ENCODE results near the gene REEP6.
A peak's percentile ranks its signal among the peaks of the same experiment; 100 is the strongest.
"Not testable (repeated sequence)": the region's sequence is repeated elsewhere in the genome, so short reads cannot be mapped to it uniquely, and the experiment has no call there.

REEP6 gene

DNA sequence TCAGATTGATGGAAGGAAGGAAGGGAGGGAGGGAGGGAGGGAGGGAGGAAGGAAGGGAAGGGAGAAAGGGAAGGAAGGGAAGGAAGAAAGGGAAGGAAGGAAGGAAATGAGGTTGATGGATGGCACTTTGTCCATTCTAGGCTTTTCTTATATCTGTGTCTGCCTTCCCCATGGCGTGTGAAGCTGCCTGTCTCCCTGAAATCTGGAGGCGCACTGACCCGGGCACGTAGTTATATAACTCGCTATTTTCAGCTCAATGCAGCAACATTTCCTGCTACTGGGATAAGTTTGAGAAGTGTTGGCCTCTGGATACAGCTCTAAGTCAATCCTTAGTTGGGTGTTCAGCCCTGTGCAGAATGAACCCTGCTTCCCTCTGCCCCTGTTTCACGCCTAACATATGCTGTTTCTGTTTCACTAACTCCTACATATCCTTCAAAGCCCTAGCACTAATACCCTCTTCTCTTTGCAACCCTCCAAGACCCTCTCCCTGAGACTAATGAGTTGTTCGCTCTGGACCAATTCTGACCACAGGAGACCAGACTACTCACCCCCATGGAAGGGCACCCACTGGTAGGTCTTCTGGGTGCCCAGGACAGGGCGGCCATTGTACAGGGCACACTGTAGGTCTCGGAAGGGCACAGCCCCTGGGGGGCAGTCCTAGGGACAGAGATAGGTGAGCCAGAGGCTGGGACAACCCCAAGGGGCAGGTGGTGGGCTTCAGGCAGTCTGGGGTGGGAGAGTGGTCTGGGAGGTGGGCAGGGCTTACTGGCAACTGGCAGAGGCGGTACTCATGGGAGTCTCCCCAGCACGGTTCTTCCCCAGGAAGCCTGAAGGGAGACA is 18.8 kb downstream of the REEP6 start:
- DNase-seq = no peak

DNA sequence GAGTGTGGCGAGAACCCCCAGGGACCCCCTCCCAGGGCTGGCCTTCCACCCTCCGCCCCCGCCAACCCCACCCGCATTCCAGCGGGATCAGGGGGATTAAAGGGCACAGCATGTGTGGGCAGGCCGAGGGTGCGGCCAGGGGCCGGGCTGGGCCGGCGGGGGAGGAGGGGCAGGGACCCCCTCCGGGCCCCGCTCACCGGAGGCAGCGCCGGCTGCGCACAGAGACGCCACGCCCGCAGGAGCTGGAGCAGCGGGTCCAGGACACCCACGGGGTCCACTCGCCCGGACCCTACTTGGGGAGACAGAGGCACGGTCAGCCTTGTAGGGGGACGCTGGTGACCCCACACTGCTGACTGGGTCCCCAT is 19.4 kb downstream of the REEP6 start:
- no peak for DNase-seq

GRCh38 chr19:1510807-1511206 is 19.8 kb downstream of the REEP6 start:
- no peak for DNase-seq

DNA sequence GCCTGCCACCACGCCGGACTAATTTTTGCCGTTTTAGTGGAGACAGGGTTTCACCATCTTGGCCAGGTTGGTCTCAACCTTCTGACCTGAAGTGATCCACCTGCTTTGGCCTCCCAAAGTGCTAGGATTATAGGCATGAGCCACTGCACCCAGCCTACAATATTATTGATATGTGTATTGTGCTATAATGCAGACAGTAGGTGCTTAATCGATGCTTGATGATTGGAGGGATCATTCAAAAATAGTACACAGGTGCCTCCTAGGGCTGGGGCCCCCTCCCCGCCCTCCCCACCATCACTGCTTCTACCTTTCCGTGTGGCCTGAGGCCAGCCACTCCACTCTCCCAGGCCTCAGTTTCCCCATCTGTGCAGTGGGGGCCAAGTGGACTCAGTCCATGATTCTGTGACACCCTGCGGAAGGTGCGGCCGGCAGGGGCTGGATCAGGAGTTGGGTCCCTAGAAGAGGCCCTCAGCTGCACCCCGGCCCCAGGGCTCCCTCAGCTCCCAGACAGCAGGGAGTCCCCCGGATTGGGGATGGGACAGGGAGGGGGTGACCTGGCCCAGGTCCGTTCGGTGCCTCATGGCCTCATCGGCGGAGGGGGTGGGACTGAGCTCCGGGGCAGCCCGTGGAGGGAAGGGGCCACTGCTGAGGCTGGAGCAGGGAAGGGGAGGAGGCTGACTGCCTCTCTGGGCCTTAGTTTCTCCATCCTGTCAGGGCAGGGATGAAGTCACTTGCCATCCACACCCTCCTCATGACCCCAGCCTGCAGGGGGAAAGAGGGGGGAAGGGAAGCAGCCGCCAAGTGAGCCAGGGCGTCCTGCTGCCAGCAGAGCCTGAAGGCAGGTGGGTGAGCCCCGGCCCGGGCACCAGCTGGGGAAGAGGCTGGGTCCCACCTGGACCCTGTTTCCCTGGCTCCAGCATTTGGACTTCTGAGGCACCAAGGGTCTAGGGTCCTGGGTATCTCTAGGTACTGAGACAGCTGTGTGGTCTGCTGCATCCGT is 20.6 kb downstream of the REEP6 start:
- DNase-seq = no peak

DNA sequence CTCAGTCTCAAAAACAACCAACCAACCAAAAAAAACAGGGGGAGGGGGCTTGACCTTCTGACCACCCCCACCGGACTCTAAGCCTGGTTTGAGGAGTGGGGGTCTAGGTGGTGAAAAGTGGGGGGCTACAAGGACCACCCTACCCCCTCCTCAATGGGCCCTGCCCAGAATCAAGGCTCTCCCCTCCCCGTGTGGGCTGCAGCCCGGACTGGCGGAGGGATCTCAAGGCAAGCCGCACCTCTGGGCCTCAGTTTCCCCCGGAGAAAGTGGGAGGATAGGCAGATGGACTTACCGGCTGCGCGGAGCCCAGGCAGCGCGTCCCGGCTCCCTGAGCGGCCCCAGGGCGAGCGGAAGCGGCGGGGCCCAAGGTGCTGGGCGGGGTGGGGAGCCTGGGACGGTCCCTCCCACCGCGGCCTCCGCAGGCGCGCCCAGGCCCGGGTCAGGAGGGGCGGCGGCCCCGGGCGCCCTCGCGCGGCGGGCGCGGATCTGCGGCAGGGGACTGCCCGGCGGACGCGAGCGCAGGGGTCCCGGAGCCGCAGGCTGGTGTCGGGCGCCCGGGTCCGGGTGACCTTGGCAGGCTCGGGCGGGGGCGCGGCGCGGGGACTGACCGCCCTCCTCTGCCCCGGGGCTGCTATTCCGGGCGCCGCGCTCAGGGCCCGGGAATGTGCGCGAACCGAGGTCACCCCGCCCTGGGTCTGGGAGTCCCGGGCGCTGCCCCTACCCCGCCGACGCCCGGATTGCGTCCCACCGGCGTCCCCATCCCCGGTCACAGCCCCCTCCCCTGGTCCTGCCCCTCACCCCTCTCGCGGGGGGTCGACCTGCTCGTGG is 21.9 kb downstream of the REEP6 start, which contains the start of gene ADAMTSL5:
Gene ADAMTSL5, minus strand, starts transcription at position 349 of the 828 bp plus-strand sequence. CDS start 2,076 bp downstream, outside the sequence.
- peak; percentile 83 for DNase-seq

DNA sequence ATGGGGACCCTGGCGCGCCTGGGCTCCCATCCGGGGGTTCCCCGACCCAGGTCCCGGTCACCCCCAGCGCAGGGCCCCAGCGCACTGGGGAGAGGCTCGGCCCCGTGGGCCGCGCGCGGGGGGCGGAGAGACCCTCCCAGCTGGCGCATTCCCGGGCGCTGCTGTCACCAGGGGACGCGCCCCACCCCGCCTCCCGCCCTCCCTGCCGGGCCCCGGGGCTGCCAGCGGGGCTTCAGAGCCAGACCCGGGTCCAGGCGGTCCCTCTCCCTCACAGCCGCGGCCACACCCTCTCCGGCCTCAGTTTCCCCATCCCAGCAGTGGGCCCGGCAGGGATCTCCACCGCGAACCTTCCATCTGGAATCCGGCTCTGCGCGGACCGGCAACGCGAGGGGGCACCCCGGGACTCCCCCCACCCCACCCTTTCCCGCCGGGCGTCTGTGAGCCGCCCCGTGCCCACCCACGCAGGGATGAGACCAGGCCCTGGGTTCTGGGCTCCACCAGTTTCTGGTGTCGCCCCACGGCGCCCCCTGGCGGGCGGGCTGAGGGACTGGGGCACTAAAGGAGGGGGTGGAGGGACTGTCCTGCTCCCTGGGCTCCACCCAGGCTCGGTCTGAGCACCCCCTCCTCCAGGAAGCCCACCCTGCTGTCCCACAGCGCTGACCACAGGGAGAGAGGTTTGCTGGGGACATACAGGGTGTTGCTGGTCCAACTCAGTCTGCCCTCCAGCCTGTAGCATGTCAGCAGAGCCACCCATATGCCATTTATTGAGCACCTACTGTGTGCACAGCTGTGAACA is 22.7 kb downstream of the REEP6 start:
- DNase-seq = peak; percentile 87

GRCh38 chr19:1514295-1514661 is 23.3 kb downstream of the REEP6 start:
- no peak for DNase-seq

DNA sequence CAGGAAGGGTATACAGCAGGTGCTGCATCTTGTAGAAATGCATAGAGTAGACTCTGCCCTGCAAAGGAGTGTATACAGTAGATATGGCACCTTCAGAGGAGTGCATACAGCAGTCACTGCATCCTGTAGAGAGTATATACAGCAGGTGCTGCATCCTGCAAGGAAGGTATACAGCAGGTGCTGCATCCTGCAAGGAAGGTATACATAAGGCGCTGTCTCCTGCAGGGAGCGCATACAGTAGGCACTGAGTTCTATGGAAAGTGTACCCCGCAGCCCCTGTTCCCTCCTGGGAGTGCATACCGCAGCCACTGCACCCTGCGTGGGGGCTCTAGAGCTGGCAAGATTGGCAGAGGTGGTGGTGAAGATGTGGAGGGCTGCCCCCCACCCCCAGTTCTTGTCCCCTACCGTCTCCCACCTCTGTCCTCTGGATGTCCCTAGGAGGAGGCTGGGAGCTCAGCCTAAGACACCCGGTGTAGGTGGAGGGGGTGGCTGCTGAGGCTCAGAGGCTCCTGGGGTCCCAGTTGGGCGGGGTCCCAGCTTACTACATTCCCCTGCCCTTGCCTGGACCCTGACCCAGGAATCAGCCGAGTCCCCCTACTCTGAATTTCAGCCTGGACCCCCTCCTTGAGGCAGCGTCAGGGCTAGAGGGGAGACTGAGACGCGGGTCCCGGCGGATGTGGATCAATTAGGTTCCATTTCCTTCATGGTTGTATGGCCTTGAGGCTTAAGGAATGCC is 24.2 kb downstream of the REEP6 start:
- DNase-seq = no peak

- DNase-seq = no peak
Measured at GRCh38 chr19:1516395-1516753, 25.4 kb downstream of the REEP6 start.

- DNase-seq = no peak
Measured at GRCh38 chr19:1518471-1518870, 27.5 kb downstream of the REEP6 start.

DNA sequence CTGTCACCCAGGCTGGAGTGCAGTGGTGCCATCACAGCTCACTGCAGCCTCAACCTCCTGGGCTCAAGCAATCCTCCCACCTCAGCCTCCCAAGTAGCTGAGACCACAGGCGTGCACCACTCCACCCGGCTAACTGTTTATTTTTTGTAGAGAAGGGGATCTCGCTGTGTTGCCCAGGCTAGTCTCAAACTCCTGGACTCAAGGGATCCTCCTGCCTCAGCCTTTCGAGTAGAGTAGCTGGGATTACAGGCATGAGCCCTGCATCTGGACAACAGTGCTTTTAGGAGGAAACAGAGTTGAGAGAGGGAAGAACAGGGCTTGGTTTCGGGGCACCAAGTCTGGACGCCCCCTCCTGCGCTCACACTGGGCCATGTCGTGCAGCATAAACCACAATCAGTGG is 28.8 kb downstream of the REEP6 start:
- DNase-seq = not testable (repeated sequence)

DNA sequence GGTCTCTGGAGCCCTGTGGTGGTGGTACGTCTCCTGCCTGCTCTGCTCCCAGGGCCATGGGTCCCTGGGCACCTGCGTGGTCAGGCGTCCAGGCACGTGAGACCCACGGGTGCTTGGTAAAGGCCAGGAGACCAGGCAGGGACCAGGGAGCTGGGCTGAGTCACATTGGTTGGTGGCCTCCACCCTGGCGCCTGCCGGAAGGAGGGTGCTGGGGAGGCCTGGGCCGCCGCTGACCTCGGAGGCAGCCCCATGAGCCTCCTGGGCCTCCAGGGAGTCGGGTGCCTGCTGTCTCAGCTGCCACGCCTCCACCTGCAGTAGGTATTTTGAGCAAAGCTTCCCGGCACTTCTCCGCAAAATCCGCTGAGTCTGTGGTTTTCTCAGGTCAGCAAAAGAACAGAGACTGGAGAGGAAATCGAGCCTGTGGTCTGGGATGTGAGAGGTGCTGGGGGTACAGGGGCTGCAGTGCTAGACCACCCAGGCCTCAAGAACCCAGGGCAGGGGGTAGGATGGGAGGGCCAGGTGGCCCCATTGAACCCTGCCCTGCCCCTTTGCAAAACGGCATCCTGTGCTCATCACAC is 29.3 kb downstream of the REEP6 start:
- no peak for DNase-seq

- no peak for DNase-seq
Measured at GRCh38 chr19:1521636-1522035, 30.7 kb downstream of the REEP6 start.

GRCh38 chr19:1522061-1522460 is 31.1 kb downstream of the REEP6 start:
- DNase-seq = no peak

DNA sequence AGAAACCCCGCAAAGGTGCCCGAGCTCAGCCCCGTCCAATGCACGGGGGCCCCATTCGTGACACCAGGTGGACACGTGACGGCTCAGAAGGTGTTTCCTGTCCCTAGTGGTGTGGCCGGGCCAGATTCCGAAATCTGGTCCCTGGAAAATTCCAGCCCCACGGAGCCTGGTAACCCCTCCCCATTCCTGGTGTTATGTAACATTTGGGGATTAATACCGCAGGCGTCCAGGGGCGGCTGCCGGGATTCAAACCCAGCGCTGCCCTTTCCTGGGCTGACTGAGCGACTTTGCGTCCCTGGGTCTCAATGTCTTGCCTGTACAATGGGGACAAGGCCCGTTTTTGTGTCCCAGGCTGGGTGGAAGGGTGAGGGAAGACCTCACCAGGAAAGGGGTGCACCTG is 31.9 kb downstream of the REEP6 start:
- no peak for DNase-seq

DNA sequence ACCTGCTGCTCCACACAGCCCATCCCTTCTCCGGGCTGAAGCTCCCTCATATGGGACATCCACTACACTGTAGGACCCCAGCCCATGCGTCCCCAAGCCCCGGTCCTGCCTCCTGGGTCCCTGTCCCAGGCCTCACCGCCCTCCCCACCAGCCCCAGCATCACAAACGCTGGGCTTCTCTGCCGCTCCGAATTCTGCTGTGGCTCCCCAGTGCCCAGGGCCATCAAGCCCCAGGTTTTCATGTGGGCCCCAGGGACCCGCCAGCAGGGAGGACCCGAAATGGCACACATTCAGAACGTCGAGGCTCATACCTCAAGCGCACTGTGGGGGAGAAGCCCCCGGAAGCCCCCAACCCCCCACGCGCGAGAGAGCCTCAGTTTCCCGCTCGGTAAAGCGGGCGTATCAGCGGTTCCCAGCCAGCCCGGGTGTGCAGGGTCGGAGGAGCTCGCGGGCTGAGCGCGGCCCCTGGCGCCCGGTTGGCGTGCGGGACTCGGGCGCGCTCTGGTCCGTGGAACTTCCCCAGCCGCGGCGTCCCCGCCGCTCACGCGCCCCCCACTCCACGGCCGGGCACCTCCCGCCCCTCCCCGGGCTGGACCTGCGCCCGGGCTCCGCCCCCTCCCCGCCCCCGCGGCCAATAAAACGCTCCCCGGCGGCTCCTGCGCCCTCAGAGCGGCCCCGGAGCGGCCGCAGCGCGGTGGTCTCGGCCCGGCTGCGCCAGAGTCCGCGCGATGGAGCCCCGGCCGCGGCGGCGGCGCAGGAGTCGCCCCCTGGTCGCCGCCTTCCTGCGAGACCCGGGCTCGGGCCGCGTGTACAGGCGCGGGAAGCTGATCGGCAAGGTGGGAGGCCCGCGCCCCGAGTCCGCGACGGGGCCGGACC is 32.7 kb downstream of the REEP6 start, which contains the start of gene PLK5:
Gene PLK5, plus strand, starts transcription at position 666 of the 875 bp plus-strand sequence. CDS start 2,920 bp downstream, outside the sequence.
- no peak for DNase-seq

DNA sequence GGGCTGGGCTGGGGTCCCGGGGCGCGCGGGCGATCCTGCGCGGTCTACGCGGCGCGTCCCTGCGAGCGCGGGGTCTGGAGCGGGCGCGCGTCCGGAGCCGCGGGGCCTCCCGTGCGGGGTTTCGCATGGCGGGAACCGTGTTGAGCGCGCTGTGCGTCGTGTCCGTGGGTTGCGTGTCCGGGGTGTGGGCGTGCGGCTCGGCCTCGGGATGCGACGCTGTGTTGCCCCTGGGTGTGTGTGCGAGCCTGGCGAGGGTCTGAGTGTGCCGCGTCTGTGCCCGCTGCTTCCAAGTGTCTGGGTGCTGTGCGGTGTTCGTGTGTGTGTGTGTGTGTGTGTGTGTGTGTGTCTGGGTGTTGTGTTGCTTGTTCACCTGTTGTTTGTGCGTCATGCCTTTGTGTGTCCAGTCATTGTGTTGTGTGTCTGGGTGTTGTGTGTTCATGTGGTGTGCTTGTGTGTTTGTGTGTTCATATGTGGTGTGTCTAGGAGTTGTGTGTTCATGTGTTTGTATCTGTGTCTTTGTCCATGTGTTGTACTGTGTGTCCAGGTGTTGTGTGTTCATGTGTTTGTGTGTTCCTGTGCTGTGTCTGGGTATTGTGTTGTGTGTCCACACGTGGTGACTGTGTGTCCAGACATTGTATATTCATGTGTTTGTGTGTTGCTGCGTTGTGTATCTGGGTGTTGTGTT is 33.4 kb downstream of the REEP6 start:
- no peak for DNase-seq

GRCh38 chr19:1524972-1525325 is 34.0 kb downstream of the REEP6 start:
- no peak for DNase-seq

- DNase-seq = no peak
Measured at GRCh38 chr19:1525343-1525742, 34.4 kb downstream of the REEP6 start.

Data from activated CD4-positive, alpha-beta T cell treated with anti-CD3 and anti-CD28 coated beads, Interleukin-2, Interleukin-6, amounts not matched to agents 100 ng/mL and 50 ng/mL, durations not matched to agents 16 hours and 8 hours (primary cell).